Gastroesophageal sphincter (tissue), 3 donors: ENCODE data around the gene RBL2.

Experiments
- EP300 ChIP-seq: sonication (generic); formaldehyde crosslinking; IDR thresholded peaks from one replicate; pipeline ENCODE4 v1.6.1; 2017; ENCODE audit warnings: antibody characterized with exemption, mild to moderate bottlenecking
- POLR2A ChIP-seq, 2 donors: fragments of 450-650 bp; IDR thresholded peaks; one replicate each; pipeline ENCODE4 v1.6.1; 2017; ENCODE audit warnings: antibody characterized with exemption in 2 of 2, mild to moderate bottlenecking in 2 of 2, moderate library complexity in 1 of 2
- POLR2AphosphoS5 ChIP-seq: sonication (generic); formaldehyde crosslinking; IDR thresholded peaks from one replicate; pipeline ENCODE4 v1.6.1; 2017; ENCODE audit warnings: antibody characterized with exemption
- TF ChIP-seq, protein P1 (sequence below), 4 experiments: fragments of 200-600 bp in 2 of 4; fragments of 450-650 bp in 2 of 4; sonication (generic) in 1 of 4; IDR thresholded peaks; one replicate each; pipeline ENCODE4 v1.5.1; 2017 to 2019; ENCODE audit warnings: antibody characterized with exemption in 4 of 4, mild to moderate bottlenecking in 2 of 4, moderate library complexity in 2 of 4

DNA sequence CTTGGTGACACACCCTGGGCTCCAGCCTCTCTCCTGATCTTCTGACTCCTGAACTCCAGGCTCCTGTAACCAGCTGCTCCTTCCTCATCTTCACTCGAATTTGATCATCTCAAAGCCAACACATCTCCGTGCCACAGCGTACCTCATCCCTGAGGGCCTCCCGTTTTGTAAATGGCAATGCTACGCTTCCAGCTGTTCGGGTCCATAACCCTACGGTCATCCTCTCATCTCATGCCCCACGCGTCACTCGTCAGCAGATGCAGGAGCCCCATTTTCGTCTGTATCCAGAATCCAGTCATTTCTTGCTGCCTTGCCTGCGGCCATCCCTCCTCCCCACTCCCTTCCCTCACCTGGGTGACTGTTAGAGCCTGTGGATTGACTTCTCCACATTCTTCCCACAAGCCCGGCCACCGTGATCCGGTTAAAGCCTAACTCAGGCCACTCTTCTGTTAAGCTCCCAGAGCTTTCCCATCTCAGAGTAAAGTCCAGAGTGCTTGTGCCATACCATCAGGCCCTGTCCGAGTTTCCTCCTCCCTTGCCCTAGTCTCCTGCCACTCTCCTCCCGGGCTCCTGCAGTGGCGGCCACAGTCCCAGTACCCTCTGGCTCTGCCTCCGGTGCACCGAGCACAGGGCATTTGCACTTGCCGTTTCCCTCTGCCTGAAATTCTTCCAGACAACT, 89.0 kb downstream of the RBL2 start:
- TF ChIP-seq, protein P1, sequence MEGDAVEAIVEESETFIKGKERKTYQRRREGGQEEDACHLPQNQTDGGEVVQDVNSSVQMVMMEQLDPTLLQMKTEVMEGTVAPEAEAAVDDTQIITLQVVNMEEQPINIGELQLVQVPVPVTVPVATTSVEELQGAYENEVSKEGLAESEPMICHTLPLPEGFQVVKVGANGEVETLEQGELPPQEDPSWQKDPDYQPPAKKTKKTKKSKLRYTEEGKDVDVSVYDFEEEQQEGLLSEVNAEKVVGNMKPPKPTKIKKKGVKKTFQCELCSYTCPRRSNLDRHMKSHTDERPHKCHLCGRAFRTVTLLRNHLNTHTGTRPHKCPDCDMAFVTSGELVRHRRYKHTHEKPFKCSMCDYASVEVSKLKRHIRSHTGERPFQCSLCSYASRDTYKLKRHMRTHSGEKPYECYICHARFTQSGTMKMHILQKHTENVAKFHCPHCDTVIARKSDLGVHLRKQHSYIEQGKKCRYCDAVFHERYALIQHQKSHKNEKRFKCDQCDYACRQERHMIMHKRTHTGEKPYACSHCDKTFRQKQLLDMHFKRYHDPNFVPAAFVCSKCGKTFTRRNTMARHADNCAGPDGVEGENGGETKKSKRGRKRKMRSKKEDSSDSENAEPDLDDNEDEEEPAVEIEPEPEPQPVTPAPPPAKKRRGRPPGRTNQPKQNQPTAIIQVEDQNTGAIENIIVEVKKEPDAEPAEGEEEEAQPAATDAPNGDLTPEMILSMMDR (IDR thresholded peaks at IDR 0.05): no peak
- no peak for TF ChIP-seq POLR2AphosphoS5
- TF ChIP-seq POLR2A (IDR thresholded peaks at IDR 0.05): no peak
- no peak for TF ChIP-seq EP300
